Measurements from ENCODE around the gene ZBTB20. TPM values are rescaled to one million over a fixed set of nuclear protein-coding genes. Genes with fewer than 3 reads are reported as not detected.

The ZBTB20 gene
- total and polyA plus RNA-seq, 2 donors (not counting 1 experiment from before 2014, with no cell fraction given) = 4.0 to 123 TPM

GRCh38 chr3:114376516-114377185 is 770.4 kb downstream of the ZBTB20 start:
- Histone ChIP-seq H3K27me3 (replicated peaks in 1 of 4; ENCODE audit: control extremely low read depth in 1 of 4, control insufficient read depth in 3 of 4, insufficient read depth in 4 of 4, low read length in 3 of 4) (no peaks in the 10 kb centered on the region), H4K20me1 (ENCODE audit: control insufficient read depth, insufficient read depth, low read length, poor library complexity, severe bottlenecking) (no peaks in the 10 kb centered on the region), H3K4me2 (replicated peaks; ENCODE audit: low read depth, low read length, poor library complexity, severe bottlenecking) (no peak overlapping the region), H3K4me1 (ENCODE audit: control insufficient read depth in 2 of 2, insufficient read depth in 2 of 2, low read length in 2 of 2) (no peaks in the 10 kb centered on the region), H3K36me3 (replicated peaks in 1 of 2; ENCODE audit: control extremely low read depth in 1 of 2, control insufficient read depth in 1 of 2, extremely low read depth in 1 of 2, insufficient read depth in 2 of 2, low read length in 1 of 2) (peaks cover 3 to 43% of the 10 kb centered on the region in 2 experiments), H3K79me2 (ENCODE audit: control insufficient read depth, insufficient read depth, low read length) (no peaks in the 10 kb centered on the region), H3K9me3 (ENCODE audit: control extremely low read depth in 1 of 3, control insufficient read depth in 2 of 3, insufficient read depth in 1 of 3, low read length in 2 of 3) (no peaks in the 10 kb centered on the region), H3K9ac (ENCODE audit: low read length) (no peak overlapping the region), H3K27ac (ENCODE audit: low read length in 2 of 2) (no peak overlapping the region), H2AFZ (ENCODE audit: insufficient read depth, low read depth, low read length, poor library complexity, severe bottlenecking) (no peak overlapping the region), H3K4me3 (ENCODE audit: control extremely low read depth in 1 of 5, extremely low read depth in 1 of 5, insufficient read depth in 1 of 5, low read depth in 2 of 5, low read length in 4 of 5) (no peak overlapping the region)
- no peak overlapping the region for H3K4me3 Mint-ChIP-seq
- ChIA-PET POLR2A (no interaction called here), CTCF (interaction anchor here (0.6 to 1.2 kb wide), 4 partner anchors 14 to 224 kb away, joined by 3 to 6 read pairs (median 4); no protein-coding TSS in a partner anchor)
- 100% methylated on average over 5 of the region's 8 CpGs for WGBS (ENCODE audit: insufficient coverage)
- H3K9me3 Mint-ChIP-seq (ENCODE audit: insufficient read depth) = no peaks in the 10 kb centered on the region
- no peaks in the 10 kb centered on the region for H3K27me3 Mint-ChIP-seq
- H3K4me1 Mint-ChIP-seq = peaks cover 4% of the 10 kb centered on the region
- TF ChIP-seq EZH2 (IDR thresholded peaks at IDR 0.05; ENCODE audit: borderline replicate concordance, insufficient read depth, low read depth, low read length, poor library complexity, severe bottlenecking) (no peak), CTCF (IDR thresholded peaks at IDR 0.05) (no peak)
- no peak for DNase-seq
- H3K27ac Mint-ChIP-seq = no peak overlapping the region
- ATAC-seq (ENCODE audit: low read depth) = no peak
- intact Hi-C loops (cut with micrococcal nuclease) = no loop called here

- POLR2A ChIA-PET = no interaction called here
- H3K79me2 ChIP-seq (ENCODE audit: control insufficient read depth, insufficient read depth, low read length) = no peaks in the 10 kb centered on the region
- H3K4me1 Mint-ChIP-seq = peaks cover 6% of the 10 kb centered on the region
- no peaks in the 10 kb centered on the region for H3K27me3 Mint-ChIP-seq
- no peak overlapping the region for H3K4me3 Mint-ChIP-seq
- H3K9ac ChIP-seq (ENCODE audit: low read length) = no peak overlapping the region
- no peak overlapping the region for H3K27ac Mint-ChIP-seq
- no peak for DNase-seq
- H3K4me2 ChIP-seq (replicated peaks; ENCODE audit: low read depth, low read length, poor library complexity, severe bottlenecking) = no peak overlapping the region
- TF ChIP-seq CTCF (IDR thresholded peaks at IDR 0.05) = no peak
- no peak for TF ChIP-seq EZH2 (IDR thresholded peaks at IDR 0.05; ENCODE audit: borderline replicate concordance, insufficient read depth, low read depth, low read length, poor library complexity, severe bottlenecking)
- intact Hi-C loops (cut with micrococcal nuclease) = no loop called here
- no peak for ATAC-seq (ENCODE audit: low read depth)
- WGBS (ENCODE audit: insufficient coverage) = 89% methylated on average over 1 of the region's 9 CpGs
- CTCF ChIA-PET = interaction anchor here (0.8 to 1.1 kb wide), 2 partner anchors 13 to 43 kb away, joined by 3 to 6 read pairs; no protein-coding TSS in a partner anchor
- H2AFZ ChIP-seq (ENCODE audit: insufficient read depth, low read depth, low read length, poor library complexity, severe bottlenecking) = no peak overlapping the region
- no peaks in the 10 kb centered on the region for H3K4me1 ChIP-seq (ENCODE audit: control insufficient read depth in 2 of 2, insufficient read depth in 2 of 2, low read length in 2 of 2)
- H3K27ac ChIP-seq (ENCODE audit: low read length in 2 of 2) = no peak overlapping the region
- H4K20me1 ChIP-seq (ENCODE audit: control insufficient read depth, insufficient read depth, low read length, poor library complexity, severe bottlenecking) = no peaks in the 10 kb centered on the region
- H3K9me3 ChIP-seq (ENCODE audit: control extremely low read depth in 1 of 3, control insufficient read depth in 2 of 3, insufficient read depth in 1 of 3, low read length in 2 of 3) = no peaks in the 10 kb centered on the region
- H3K4me3 ChIP-seq (ENCODE audit: control extremely low read depth in 1 of 5, extremely low read depth in 1 of 5, insufficient read depth in 1 of 5, low read depth in 2 of 5, low read length in 4 of 5) = no peak overlapping the region
- peaks cover 3 to 43% of the 10 kb centered on the region in 2 experiments for H3K36me3 ChIP-seq (replicated peaks in 1 of 2; ENCODE audit: control extremely low read depth in 1 of 2, control insufficient read depth in 1 of 2, extremely low read depth in 1 of 2, insufficient read depth in 2 of 2, low read length in 1 of 2)
- H3K27me3 ChIP-seq (replicated peaks in 1 of 4; ENCODE audit: control extremely low read depth in 1 of 4, control insufficient read depth in 3 of 4, insufficient read depth in 4 of 4, low read length in 3 of 4) = no peaks in the 10 kb centered on the region
- no peaks in the 10 kb centered on the region for H3K9me3 Mint-ChIP-seq (ENCODE audit: insufficient read depth)
Observed at GRCh38 chr3:114375608-114376421, 771.3 kb downstream of the ZBTB20 start.

All from B cell (primary cell).